H1 (cell line): ENCODE measurements around the gene B4GALNT3. TPM values are rescaled to one million over a fixed set of nuclear protein-coding genes. Genes with fewer than 3 reads are reported as not detected.
A peak's percentile ranks its signal among the peaks of the same experiment; 100 is the strongest.

Source experiments
- ATF2 ChIP-seq: IDR thresholded peaks from 2 replicates; pipeline ENCODE4 v1.6.1; 2012; ENCODE audit warnings: low read length, inconsistent platforms
- BCL11A ChIP-seq, 2 experiments: IDR thresholded peaks; one replicate each; pipeline ENCODE4 v1.6.1; 2011; ENCODE audit warnings: low read depth in 2 of 2, low read length in 2 of 2, mild to moderate bottlenecking in 2 of 2
- CBX8 ChIP-seq: fragments of 300-800, 300-1000 bp; sonication (generic); IDR thresholded peaks from 2 replicates; pipeline ENCODE4 v1.7.1; 2016; ENCODE audit warnings: low read depth, low read length, borderline replicate concordance
- E2F6 ChIP-seq: IDR thresholded peaks from 2 replicates; pipeline ENCODE4 v1.6.1; 2012; ENCODE audit warnings: inconsistent platforms
- EGR1 ChIP-seq: IDR thresholded peaks from 2 replicates; pipeline ENCODE4 v1.6.1; 2011; ENCODE audit warnings: low read depth, low read length, borderline replicate concordance
- KDM4A ChIP-seq: IDR thresholded peaks from one replicate; pipeline ENCODE4 v1.7.1; 2012; ENCODE audit warnings: low read depth, mild to moderate bottlenecking, moderate library complexity, low read length, inconsistent platforms; ENCODE audit not compliant: severe bottlenecking
- MAX ChIP-seq: IDR thresholded peaks from 2 replicates; pipeline ENCODE4 v1.6.1; 2012; ENCODE audit warnings: inconsistent platforms
- NRF1 ChIP-seq: IDR thresholded peaks from 2 replicates; pipeline ENCODE4 v1.6.1; 2011; ENCODE audit warnings: mild to moderate bottlenecking, low read depth, low read length, improper control_type of control experiment
- POLR2A ChIP-seq, 2 experiments: IDR thresholded peaks; 1 replicate in 1 of 2; 2 replicates in 1 of 2; pipeline ENCODE4 v1.6.1; 2011; ENCODE audit warnings: low read depth in 2 of 2, low read length in 2 of 2, mild to moderate bottlenecking in 2 of 2; ENCODE audit errors: control extremely low read depth in 1 of 2
- RBBP5 ChIP-seq: IDR thresholded peaks from 2 replicates; pipeline ENCODE4 v1.7.1; 2012; ENCODE audit warnings: low read depth, mild to moderate bottlenecking, inconsistent platforms, low read length, moderate library complexity, borderline replicate concordance
- SIN3A ChIP-seq, 2 experiments: IDR thresholded peaks in 1 of 2; conservative IDR thresholded peaks in 1 of 2; 2 replicates each; pipeline ENCODE4 v1.6.1; 2011 to 2012; ENCODE audit warnings: low read length in 2 of 2, improper control_type of control experiment in 1 of 2, low read depth in 1 of 2, mild to moderate bottlenecking in 1 of 2
- SP2 ChIP-seq: IDR thresholded peaks from 2 replicates; pipeline ENCODE4 v1.6.1; 2012; ENCODE audit warnings: mild to moderate bottlenecking, low read length, inconsistent platforms
- TAF1 ChIP-seq: IDR thresholded peaks from 2 replicates; pipeline ENCODE4 v1.6.1; 2011; ENCODE audit warnings: mild to moderate bottlenecking, low read depth, low read length
- USF2 ChIP-seq: IDR thresholded peaks from 2 replicates; pipeline ENCODE4 v1.6.1; 2011; ENCODE audit warnings: low read length, improper control_type of control experiment
- polyA plus RNA-seq, 7 experiments: library from polyadenylated mRNA; depleted of rRNA in 3 of 7; stranded (reverse) in 5 of 7; unstranded in 2 of 7; fragments of >200 nt in 5 of 7; fragments of 200-250 nt in 2 of 7; gene quantifications; 1 replicate in 5 of 7; 2 replicates in 1 of 7; 4 replicates in 1 of 7; pipeline versions ENCODE4 v1.2.1 to v1.2.3, GENCODE V29; 2011 to 2013; ENCODE audit warnings: missing spikeins in 2 of 7, mixed read lengths in 2 of 7
- total RNA-seq: library from RNA; stranded (reverse); fragmentation: NEBNext Ultra II Directional; extraction: Animal tissue kit (Norgen Biotek cat#: 25700); gene quantifications from 2 replicates; pipeline ENCODE4 v1.2.1, GENCODE V29; 2021

Gene B4GALNT3
- total and polyA plus RNA-seq, 2 of the 8 experiments (the other 6 are each of a cell fraction or from before 2014, with no cell fraction given) = 12.5 to 20.3 TPM

DNA sequence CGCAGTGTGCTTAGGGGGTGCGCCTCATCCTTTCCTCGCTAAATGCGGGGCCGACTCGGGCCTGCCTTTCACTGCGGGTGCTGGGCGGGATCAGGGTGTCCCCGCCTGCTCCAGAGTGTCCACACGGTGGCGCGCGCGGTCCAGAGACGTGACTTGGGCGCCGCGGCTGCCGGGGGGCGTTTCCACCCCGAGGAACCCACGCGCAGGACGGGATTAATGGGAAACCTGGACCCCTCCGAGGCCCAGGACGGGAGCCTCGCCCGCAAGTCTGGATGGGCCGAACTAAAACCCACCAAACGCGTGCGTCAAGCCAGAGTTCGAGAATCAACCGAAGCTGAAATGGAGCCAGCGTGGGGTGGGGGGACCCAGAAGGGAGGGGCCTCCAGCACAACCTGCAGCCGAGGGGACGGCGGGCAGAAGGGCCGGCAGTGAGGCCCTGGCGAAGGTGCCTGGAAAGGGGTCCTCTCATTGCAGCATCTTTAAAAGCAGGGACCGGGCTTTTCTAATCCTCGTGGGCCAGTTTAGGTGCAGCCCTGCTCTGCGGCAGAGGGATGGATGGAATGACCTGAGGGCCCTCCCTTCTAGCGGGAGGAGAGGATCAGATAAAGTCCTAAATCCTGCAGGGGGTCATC is 110.2 kb downstream of the B4GALNT3 start (continued):
- no peak for TF ChIP-seq SP2
- peak; percentile 52; the same call in 1 of the 2 replicates for TF ChIP-seq MAX
- TF ChIP-seq EGR1 = no peak
- no peak for TF ChIP-seq POLR2A (IDR thresholded peaks at IDR 0.05; ENCODE audit: control extremely low read depth in 1 of 2, low read depth in 2 of 2, low read length in 2 of 2)
- no peak for TF ChIP-seq CBX8
- TF ChIP-seq BCL11A (IDR thresholded peaks at IDR 0.05; ENCODE audit: low read depth in 2 of 2, low read length in 2 of 2) = no peak
- no peak for TF ChIP-seq ATF2
- TF ChIP-seq KDM4A = peak; percentile 81
- TF ChIP-seq USF2 = no peak
- peak; percentile 9; the same call in 1 of the 2 replicates for TF ChIP-seq E2F6
- no peak for TF ChIP-seq TAF1
- TF ChIP-seq NRF1 = no peak
- no peak for TF ChIP-seq RBBP5
- peak in 1 of 2 experiments; percentile 54; a peak in 2 of 4 replicates for TF ChIP-seq SIN3A (conservative IDR thresholded peaks at IDR 0.05 in 1 of 2, IDR thresholded peaks at IDR 0.05 in 1 of 2; ENCODE audit: low read depth in 1 of 2, low read length in 2 of 2)
